HG03196 (cell line): ENCODE measurements around the gene PSD2.
A peak's percentile ranks its signal among the peaks of the same experiment; 100 is the strongest.

Experiments
- ATAC-seq: cut with Tn5 transposase; IDR thresholded peaks from one replicate; pipeline ENCODE4 v1.9.1; 2021; ENCODE audit not compliant: unreplicated experiment

PSD2 gene

DNA sequence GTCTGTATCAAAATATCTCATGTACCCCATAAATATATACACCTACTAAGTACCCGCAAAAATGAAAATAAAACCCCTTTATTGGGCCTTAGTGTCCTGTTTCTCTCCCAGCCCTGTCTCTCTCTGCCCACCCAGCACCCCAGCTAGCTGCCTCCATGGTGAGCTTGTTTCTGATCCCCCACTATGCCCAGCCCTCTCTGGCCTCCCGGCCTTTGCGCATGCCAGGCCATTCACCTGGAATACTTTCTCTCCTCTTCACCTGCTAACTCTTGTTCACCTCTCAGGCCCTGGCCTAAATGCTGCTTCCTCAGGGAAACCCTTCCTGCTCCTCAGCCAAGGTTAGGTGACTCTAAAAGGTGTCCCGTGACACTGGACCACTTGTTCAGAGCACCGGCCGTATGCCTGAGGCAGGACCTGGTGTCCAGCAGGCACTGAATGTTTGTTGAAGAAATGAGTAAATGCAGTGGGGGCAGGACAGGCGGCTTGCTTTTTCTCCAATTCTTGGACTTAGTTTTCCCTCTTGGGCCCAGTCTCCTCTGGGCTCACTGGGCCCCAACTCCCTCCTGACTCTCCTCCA is 58.5 kb downstream of the PSD2 start:
- ATAC-seq = no peak

DNA sequence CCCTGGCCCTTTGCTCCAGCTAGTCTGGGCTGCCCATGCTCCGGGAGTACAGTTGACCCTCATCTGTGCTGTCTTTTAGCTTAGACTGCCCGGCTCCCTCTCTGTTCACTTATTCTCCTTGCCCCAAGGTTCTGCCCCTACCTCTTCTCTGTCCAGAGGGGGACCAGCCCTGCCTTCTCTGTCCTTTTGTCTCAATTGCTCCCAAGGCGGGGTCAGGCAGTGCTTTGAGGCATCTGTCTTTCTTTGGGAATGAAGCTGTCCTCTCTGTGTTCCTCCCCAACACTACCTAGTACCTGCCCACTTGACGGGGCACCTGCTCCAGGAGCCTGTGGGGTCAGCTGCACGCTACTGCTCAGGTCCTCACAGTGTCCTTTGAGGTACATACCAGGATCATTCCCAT is 59.3 kb downstream of the PSD2 start:
- no peak for ATAC-seq

DNA sequence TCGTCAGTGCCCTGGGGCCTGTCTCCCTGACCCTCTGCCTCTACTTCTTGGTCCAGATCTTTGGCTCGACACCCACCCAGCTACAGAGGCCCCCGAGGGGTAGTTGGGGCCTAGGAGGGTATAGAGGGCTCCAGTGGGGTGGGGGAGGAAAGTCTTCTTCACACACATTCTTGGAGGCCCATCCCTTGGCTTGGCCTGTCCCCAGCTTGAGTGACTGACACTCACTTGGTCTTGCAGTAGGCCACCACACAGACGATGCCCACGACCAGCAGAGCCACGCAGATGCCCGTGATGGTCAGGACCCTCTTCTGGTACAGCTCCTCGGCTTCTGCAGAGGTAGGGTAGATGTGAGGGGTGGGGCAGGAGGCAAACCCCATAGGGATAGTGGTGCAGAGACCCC is 59.8 kb downstream of the PSD2 start:
- ATAC-seq = no peak

DNA sequence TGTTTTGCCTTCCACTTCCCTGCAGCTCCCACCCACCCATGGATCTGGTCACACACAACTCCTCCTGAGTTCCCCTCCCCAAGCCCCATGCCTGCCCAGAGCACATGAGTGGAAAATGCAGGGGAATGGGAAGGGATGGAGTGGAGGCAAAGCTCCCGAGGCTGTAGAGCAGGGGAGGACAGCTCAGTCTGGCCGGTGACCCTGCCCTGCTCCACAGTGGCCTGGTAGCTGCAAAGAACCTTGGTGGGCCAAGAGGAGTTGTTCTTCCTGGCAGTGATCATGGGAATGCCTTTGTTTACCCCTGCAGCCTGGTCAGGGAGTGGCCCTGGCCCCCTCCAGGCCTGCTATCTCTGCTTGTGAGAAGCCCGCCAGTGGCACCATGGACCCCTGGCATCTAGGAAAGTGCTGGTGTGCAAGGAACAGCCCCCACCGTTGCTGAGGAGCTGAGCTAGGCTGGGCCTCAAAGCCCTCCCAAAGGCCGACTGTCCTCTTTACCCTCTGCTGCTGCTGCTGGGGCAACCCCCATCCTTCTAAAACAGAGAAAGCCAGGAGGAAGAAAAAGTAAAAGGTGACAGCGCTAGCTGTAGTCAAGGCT is 60.4 kb downstream of the PSD2 start:
- ATAC-seq = no peak

DNA sequence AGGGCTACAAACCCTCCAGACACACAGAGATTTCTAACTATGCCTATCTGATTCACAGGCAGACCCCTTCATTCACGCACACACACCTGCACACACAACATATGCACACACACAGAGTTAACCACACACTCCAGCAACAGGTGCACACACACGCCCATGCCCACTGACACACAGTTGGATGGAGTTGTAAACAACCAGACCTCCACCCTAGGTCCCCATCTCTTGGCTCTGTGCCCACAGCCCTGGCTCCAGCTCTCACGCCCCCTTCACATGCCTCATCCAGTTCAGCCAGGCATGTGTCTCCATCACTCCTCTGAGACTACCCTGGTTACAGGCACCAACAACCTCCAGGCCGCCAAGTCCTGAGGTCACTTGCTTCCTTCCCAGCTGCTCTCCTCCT is 61.1 kb downstream of the PSD2 start:
- no peak for ATAC-seq

DNA sequence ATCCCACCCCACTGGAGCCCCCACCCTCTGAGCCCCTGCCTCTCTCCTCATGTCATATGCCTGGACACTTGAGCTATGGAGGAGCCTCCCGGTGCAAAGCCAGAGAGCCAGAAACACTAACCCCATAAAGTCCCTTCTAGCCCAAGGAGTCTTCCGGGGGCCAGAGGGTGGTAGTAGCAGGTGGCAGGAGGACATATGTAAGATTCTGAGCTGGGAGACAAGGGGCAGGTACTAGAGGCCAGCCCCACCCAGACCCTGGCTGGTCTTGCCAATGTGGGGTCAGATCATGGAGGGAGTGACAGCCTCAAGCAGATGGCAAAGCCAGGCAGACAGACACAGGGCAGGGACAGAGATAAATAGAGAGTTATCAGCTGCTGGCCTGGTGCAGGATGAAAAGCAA is 63.4 kb downstream of the PSD2 start:
- ATAC-seq = no peak

DNA sequence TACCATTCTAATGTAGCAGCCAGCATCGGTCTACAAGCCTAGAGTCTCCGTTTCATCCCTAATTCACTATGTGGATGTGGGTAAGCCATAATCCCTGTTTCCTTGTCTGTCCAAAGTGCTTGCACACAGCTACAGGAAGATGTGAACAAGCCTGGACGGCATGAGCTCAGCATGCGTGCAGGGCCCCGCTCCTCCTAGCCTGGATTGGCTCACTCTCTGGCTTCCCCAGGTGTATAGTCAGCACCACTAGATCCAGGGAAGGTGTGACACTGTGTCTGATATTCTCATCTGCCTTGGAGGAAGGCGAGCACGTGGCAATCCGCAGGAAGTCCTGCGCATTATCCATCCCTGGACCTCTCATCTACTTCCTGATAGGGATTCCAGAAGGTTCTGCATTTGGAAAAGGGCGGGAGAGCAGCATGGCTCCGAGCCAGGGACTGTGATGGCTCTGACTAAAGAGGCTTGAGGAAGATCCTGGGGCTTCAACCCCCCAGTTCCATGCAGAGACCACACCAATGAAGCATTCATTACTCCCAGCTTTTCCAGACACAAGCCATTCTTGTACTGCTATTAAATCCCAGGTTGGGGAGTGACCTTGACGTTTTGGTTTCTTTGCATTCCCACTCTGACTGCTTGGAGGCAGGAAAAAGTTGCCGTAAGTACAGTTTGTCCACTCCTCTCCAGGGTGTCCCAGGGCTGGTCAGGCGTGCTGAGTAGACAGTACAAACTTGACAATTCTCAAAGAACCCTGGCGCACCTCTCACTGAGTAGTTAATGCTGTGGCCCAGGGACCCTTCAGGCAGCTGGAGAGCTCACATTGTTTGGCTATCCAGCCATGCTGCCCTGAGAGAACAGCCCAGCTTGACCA is 65.6 kb downstream of the PSD2 start:
- ATAC-seq = no peak

DNA sequence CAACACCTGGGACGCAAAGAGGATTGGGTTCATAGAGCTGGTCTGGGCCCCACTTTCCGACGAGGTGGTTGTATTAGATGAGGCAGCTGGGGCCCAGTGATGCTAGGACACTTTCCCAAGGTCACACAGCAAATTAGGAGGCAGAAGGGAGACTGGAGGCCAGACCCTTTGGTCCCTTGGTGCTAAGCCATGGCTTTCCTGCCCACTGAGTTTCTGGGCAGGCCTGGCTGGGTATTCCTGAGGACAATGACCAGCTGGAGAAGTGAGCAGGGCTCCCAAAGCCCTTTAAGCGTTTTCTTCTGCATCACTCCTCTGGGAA is 66.2 kb downstream of the PSD2 start:
- no peak for ATAC-seq

DNA sequence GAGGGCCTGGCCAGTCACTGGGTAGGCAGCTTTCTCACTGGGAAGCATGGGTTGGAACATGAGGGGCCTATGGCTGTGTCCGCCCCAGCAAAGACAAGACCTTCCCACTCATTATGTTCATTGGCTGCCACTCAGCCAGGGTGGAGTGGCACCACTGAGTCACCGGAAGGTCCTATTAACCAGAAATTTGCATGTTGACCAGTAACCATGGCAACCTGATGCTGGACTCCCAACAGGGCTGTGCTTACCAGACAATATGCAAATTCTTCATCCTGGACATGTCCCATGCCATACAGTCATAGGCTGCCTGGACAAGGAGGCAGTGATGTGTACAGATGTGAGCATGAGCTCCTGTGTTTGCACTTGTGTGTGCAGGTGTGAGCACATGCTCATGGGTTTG is 66.7 kb downstream of the PSD2 start:
- no peak for ATAC-seq

DNA sequence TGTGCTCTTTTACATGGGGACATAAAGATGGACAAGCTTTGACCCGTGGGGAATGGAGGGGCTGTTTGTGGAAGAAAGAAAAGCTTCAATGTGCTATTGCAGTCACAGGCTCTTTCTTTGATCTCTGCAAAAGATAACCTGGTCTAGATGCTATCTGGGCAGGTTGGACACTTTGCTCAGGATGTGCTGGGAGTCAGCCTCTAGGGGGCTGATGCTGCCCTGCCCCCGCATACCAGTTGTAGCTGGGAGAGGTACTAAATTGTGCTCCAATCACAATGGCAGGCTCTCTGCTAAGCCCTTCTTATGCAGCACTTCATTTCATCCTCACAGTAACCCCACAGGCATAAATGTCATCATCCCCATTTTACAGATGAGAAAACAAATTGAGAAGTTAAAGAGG is 67.2 kb downstream of the PSD2 start:
- ATAC-seq = no peak

DNA sequence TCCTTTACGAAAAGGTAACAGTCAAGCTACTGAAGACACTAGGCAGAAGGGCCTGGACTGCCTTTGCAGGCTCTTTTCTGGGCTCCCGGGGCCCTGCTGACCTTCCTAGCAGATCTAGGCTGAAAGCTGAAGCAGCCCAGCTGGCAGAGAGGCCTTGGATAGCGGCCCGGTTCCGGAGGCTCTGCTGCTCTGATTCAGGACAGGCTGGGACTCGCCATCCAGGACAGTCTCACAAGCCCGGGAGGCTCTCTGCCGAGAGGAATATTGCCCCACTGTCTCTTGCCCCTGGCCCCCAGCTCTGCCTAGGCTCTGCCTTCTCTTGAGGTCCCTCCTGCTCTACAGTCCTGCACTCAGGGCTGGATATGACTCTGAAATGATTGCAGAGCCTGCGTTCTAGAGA is 67.8 kb downstream of the PSD2 start:
- ATAC-seq = no peak

DNA sequence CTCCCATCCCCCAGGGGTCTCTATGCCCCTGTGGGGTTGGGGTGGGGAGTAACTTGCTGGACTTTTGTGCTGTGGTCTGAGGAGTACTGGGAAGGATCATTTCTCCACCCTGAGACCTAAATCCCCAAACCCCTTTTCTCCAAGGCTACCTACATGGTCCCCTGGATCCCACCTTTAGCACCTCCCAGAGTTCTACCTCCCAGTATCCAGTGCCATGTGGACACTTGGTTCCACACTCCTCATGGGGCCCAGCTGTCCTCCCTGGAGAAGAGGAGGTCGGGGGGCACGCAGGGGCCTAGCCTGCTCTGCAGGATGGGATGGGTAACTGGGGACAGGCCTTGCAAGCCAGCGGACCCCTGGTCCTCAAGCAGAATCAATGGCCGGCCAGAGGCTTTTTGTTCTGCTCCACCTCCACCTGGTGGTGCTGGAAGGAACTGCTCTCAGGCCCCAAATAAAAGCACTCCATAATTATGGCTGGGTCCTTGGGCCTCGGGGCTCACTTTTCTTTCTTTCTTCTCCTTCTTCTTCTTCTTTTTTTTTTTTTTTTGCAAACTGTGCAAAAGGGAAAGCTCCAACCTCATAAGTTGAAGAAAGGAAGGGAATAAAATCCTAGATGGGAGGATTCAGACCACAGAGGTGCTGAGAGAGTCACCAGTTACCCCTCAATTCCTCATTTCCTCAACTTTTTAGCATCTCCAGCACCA is 68.4 kb downstream of the PSD2 start:
- ATAC-seq = peak; percentile 59

DNA sequence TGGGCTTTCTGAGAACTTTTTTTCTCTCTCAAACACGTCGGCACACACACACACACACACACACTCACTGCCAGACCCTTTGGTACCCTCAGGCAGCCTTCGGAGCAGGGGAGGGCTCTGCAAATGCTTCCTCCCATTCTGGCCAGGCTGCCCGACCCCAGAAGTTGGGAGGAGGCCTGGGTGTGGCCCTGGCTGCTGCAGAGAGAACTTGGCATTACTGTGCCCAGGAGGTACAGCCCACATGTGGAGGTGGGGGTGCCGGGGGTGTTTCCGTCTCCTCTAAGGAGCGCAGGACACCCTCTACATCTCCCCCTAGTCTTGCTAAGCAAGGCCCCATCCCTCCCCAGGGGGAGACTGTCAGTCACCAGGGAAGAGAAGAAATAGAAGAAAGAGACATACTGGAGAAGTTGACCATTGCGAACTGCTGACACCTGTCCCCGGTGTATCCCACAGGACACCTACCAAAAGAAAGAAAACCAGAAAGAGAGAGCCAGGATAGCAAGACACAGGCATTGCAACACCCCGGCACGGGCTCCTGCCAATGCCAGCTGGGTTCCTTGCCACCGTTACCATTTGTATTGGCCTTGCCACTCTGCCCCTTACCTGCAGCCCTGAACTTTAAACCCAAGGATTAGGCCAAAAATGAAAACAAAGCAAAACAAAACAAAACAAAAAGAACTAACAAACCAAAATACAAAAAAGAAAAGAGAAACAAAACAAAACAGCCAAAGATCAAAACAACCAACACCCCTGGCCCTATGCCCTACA is 69.3 kb downstream of the PSD2 start:
- ATAC-seq = no peak

DNA sequence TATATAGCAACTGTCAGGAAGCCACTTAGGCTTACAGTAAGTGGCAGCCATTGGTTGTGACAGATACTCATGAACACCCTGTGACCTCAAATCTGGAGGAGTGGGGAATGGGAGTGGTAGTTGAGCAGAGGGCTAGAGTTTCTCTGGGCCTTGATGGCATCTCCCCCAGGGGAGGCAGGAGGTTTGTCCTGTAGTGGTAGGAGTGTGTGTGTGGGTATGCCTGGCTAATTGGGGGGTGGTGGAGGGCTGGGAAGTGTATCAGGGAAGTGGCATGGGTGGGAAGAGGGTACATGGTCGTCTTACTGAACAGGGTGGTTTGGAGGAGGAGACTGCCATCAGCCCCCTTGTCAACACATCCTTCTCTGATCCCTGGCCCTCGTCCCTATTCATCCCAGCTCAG is 71.5 kb downstream of the PSD2 start:
- no peak for ATAC-seq

DNA sequence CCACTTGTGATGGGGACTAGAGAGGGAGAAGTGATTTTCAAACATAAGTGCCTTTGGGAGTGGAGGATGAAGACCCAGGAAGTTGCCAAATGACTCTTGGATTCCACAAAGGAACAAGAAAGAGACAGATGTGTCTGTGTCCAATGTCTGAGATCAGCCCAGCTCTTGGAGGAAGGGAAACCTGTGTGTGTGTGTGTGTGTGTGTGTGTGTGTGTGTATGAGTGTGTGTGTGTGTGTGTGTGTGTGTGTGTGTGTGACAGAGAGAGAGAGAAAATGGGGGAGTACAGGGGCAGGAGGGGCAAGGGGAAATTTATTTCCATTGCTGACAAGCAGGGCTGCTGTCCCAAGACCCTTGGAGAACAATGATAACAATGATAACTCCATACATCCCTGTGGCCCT is 72.0 kb downstream of the PSD2 start:
- ATAC-seq = no peak

DNA sequence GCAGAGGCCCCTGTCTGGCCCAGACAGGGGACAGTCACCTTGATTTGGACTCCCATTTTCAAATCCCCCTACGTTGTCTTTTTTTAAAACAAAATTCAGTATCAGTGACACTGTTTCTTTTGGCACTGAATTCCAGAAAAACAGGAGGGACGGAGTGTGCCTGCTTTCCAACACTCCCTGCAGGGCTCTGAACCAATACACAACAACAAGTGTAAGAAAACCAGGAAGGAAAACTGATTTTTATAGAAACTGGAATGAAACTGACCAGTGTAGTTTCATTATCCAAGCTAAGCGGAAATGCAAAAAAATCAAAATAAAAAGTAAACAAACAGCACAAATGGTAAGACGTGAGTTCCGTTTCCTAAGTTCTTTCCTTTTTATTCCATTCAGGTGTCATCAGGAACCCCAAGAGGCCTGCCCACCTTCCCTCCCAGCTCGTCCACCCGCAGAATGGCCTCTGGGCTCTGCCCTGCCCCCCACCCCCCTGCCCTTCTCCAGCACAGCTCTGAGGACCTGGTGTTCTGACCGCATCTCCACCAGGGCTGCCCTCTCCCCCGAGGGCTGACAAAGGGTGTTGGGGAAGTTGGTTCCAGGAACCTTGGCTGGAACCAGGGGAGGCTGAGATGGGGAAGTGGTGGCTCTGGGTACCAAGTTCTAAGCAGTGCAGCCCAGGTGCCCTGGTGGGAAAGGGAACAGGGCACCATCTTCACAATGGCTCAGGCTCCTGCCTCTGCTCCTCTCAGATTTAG is 73.6 kb downstream of the PSD2 start:
- ATAC-seq = no peak

DNA sequence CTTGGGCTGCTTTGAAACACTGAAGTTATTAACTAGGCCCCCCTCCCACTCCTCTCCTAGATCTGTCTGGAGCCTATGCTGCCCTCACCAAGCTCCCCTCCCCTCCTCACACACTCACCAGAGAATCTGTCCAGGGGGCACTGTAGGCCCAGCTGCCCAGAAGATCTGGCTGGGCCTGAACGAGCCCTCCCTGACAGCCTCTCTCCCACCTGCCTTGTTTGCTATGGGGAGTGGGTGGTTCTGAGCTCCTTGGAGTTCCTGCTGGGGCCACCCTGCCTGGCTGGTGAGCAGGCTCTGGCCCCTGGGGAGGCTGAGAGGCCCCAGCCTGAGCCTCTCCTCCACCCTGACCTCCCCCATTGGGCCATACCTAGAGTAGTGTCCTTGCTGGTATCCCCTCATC is 75.1 kb downstream of the PSD2 start:
- no peak for ATAC-seq

DNA sequence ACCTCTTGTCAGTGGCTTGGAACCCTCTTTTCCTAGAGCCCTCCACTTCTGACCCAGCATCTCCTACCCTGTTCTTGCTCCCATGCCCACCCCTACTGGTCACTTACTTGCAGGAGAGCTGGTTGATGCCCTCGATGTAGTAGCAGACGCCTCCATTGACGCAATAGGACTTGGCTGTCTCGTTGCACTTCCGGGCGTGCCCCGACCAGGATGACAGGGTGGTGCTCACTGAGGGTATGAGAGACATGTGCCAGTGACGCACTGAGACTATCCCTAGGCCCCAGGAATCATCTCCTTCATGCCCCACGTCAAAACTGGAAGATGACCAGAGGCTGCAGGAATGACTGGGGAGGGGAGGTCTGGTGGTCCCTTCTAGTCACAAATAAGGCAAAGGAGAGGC is 76.0 kb downstream of the PSD2 start:
- ATAC-seq = no peak

DNA sequence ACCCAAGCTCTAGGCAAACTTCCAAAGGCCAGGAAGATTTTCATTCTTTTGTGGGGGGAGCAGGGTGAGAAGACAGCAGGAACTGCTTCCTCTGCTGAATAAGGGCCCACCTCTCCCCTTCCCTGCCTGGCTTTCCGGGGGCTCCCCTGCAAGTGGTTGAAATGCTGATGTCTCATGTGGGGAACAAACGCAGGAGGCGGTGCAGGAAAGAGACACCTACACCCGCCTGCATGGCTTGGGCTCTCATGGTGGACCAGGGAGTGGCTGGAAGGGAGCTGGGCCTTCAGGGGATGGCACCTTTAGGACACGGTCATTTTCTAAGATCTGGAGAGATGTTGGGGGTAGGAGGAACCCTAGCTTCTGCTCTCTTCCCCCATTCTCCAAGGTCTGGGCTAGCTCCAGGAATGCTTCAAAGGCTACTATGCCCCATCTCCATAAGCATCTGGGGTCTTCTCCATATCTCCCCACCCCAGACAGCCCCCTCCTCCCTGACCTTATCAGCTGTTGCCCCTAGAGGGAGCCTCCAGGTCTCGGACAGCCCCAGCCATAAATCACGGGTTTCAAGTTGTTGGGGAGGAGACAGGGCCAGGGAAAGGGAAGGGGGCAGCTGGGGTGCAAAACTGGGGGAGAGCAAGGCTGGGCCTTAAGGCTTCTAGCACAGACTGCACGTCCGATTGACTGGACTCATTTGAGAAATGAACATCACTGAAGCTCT is 76.6 kb downstream of the PSD2 start:
- ATAC-seq = no peak
